ENCODE data around the gene SPHKAP. TPM values are rescaled to one million over a fixed set of nuclear protein-coding genes. Genes with fewer than 3 reads are reported as not detected.

SPHKAP gene
- total RNA-seq, 1 donor from 2014 or later, result not detected

- FAIRE-seq (no peak), DNase-seq (ENCODE audit: low read depth) (no peak)
- Histone ChIP-seq H3K27me3 (ENCODE audit: insufficient read depth, low read length) (no peaks in the 10 kb centered on the region), H3K4me1 (ENCODE audit: insufficient read depth, low read length) (no peaks in the 10 kb centered on the region), H3K9me3 (ENCODE audit: insufficient read depth, low read depth, low read length) (no peaks in the 10 kb centered on the region), H4K20me1 (ENCODE audit: insufficient read depth, low read length) (no peaks in the 10 kb centered on the region), H3K36me3 (ENCODE audit: insufficient read depth, low read length) (no peaks in the 10 kb centered on the region), H3K4me2 (ENCODE audit: low read length) (no peak overlapping the region), H2AFZ (ENCODE audit: low read depth, low read length) (no peak overlapping the region), H3K4me3 (ENCODE audit: insufficient read depth, low read depth, low read length) (no peak overlapping the region), H3K9ac (ENCODE audit: low read length) (no peak overlapping the region), H3K79me2 (ENCODE audit: insufficient read depth, low read length) (no peaks in the 10 kb centered on the region), H3K27ac (ENCODE audit: low read depth, low read length) (no peak overlapping the region)
- Mint-ChIP-seq H3K27ac (ENCODE audit: unreplicated experiment) (no peak overlapping the region), H3K27me3 (ENCODE audit: low read depth, unreplicated experiment) (no peaks in the 10 kb centered on the region), H3K4me3 (ENCODE audit: unreplicated experiment) (no peak overlapping the region), H3K9me3 (ENCODE audit: unreplicated experiment) (peaks cover 4% of the 10 kb centered on the region), H3K36me3 (ENCODE audit: low read depth, unreplicated experiment) (no peaks in the 10 kb centered on the region), H3K4me1 (ENCODE audit: low read depth, unreplicated experiment) (no peaks in the 10 kb centered on the region)
- no peak for TF ChIP-seq EZH2 (IDR thresholded peaks at IDR 0.05; ENCODE audit: insufficient read depth, low read length)
These were observed 89.4 kb downstream of the SPHKAP start for GRCh38 chr2:228092056-228092455.

GRCh38 chr2:228086561-228086960 is 94.9 kb downstream of the SPHKAP start:
- no peak for DNase-seq (ENCODE audit: low read depth)
- Histone ChIP-seq H3K36me3 (ENCODE audit: insufficient read depth, low read length) (no peaks in the 10 kb centered on the region), H3K79me2 (ENCODE audit: insufficient read depth, low read length) (no peaks in the 10 kb centered on the region), H3K4me3 (ENCODE audit: insufficient read depth, low read depth, low read length) (no peak overlapping the region), H2AFZ (ENCODE audit: low read depth, low read length) (no peak overlapping the region), H4K20me1 (ENCODE audit: insufficient read depth, low read length) (no peaks in the 10 kb centered on the region), H3K27me3 (ENCODE audit: insufficient read depth, low read length) (no peaks in the 10 kb centered on the region), H3K9me3 (ENCODE audit: insufficient read depth, low read depth, low read length) (no peaks in the 10 kb centered on the region), H3K27ac (ENCODE audit: low read depth, low read length) (no peak overlapping the region), H3K4me2 (ENCODE audit: low read length) (no peak overlapping the region), H3K4me1 (ENCODE audit: insufficient read depth, low read length) (no peaks in the 10 kb centered on the region), H3K9ac (ENCODE audit: low read length) (no peak overlapping the region)
- no peaks in the 10 kb centered on the region for H3K27me3 Mint-ChIP-seq (ENCODE audit: low read depth, unreplicated experiment)
- no peaks in the 10 kb centered on the region for H3K4me1 Mint-ChIP-seq (ENCODE audit: low read depth, unreplicated experiment)
- peaks cover 4% of the 10 kb centered on the region for H3K9me3 Mint-ChIP-seq (ENCODE audit: unreplicated experiment)
- H3K36me3 Mint-ChIP-seq (ENCODE audit: low read depth, unreplicated experiment), result no peaks in the 10 kb centered on the region
- TF ChIP-seq CTCF (IDR thresholded peaks at IDR 0.05; ENCODE audit: insufficient read depth, low read depth, low read length) (no peak), EZH2 (IDR thresholded peaks at IDR 0.05; ENCODE audit: insufficient read depth, low read length) (no peak)
- no peak overlapping the region for H3K27ac Mint-ChIP-seq (ENCODE audit: unreplicated experiment)
- FAIRE-seq, result no peak
- H3K4me3 Mint-ChIP-seq (ENCODE audit: unreplicated experiment), result no peak overlapping the region

- H3K36me3 ChIP-seq (ENCODE audit: insufficient read depth, low read length), result no peaks in the 10 kb centered on the region
- no peak for TF ChIP-seq CTCF (IDR thresholded peaks at IDR 0.05; ENCODE audit: insufficient read depth, low read depth, low read length)
- TF ChIP-seq EZH2 (IDR thresholded peaks at IDR 0.05; ENCODE audit: insufficient read depth, low read length), result no peak
- H3K4me3 ChIP-seq (ENCODE audit: insufficient read depth, low read depth, low read length), result no peak overlapping the region
- no peaks in the 10 kb centered on the region for H3K27me3 Mint-ChIP-seq (ENCODE audit: low read depth, unreplicated experiment)
- no peaks in the 10 kb centered on the region for H3K9me3 ChIP-seq (ENCODE audit: insufficient read depth, low read depth, low read length)
- no peak overlapping the region for H2AFZ ChIP-seq (ENCODE audit: low read depth, low read length)
- H3K4me1 ChIP-seq (ENCODE audit: insufficient read depth, low read length), result no peaks in the 10 kb centered on the region
- H3K4me3 Mint-ChIP-seq (ENCODE audit: unreplicated experiment), result no peak overlapping the region
- H4K20me1 ChIP-seq (ENCODE audit: insufficient read depth, low read length), result no peaks in the 10 kb centered on the region
- no peaks in the 10 kb centered on the region for H3K27me3 ChIP-seq (ENCODE audit: insufficient read depth, low read length)
- H3K4me1 Mint-ChIP-seq (ENCODE audit: low read depth, unreplicated experiment), result no peaks in the 10 kb centered on the region
- DNase-seq (ENCODE audit: low read depth), result no peak
- no peaks in the 10 kb centered on the region for H3K79me2 ChIP-seq (ENCODE audit: insufficient read depth, low read length)
- H3K27ac Mint-ChIP-seq (ENCODE audit: unreplicated experiment), result no peak overlapping the region
- H3K36me3 Mint-ChIP-seq (ENCODE audit: low read depth, unreplicated experiment), result no peaks in the 10 kb centered on the region
- H3K9me3 Mint-ChIP-seq (ENCODE audit: unreplicated experiment), result peaks cover 4% of the 10 kb centered on the region
- no peak for FAIRE-seq
- H3K9ac ChIP-seq (ENCODE audit: low read length), result no peak overlapping the region
- H3K27ac ChIP-seq (ENCODE audit: low read depth, low read length), result no peak overlapping the region
- no peak overlapping the region for H3K4me2 ChIP-seq (ENCODE audit: low read length)
These were observed 96.8 kb downstream of the SPHKAP start for GRCh38 chr2:228084717-228085116.

All from astrocyte (in vitro differentiated cells and primary cell).